ENCODE results near the gene PPP1R27.

The PPP1R27 gene

GRCh38 chr17:81803728-81804558, 30.9 kb downstream of the PPP1R27 start, which contains the start of gene GCGR:
Gene GCGR, plus strand, starts transcription at chr17:81804150. Its CDS starts 4,869 bp downstream, at chr17:81809019.
- no peak for FAIRE-seq

- no peak for FAIRE-seq
Measured at GRCh38 chr17:81802856-81803643, 31.8 kb downstream of the PPP1R27 start.

- FAIRE-seq: no peak
Measured at GRCh38 chr17:81802048-81802758, 32.6 kb downstream of the PPP1R27 start.

GRCh38 chr17:81801327-81801726, 33.5 kb downstream of the PPP1R27 start:
- no peak for FAIRE-seq

GRCh38 chr17:81794509-81794908, 40.3 kb downstream of the PPP1R27 start:
- no peak for FAIRE-seq

GRCh38 chr17:81794074-81794476, 40.8 kb downstream of the PPP1R27 start:
- FAIRE-seq: no peak

GRCh38 chr17:81792675-81793615, 41.9 kb downstream of the PPP1R27 start:
- FAIRE-seq: no peak
